Tibial nerve (tissue), 4 donors: ENCODE measurements around the gene CYP2J2. TPM values are rescaled to one million over a fixed set of nuclear protein-coding genes. Genes with fewer than 3 reads are reported as not detected.
"Not testable (repeated sequence)": the region's sequence is repeated elsewhere in the genome, so short reads cannot be mapped to it uniquely, and the experiment has no call there.

Experiments
- DNase-seq, 2 donors: peaks; one replicate each; pipeline ENCODE4 v3.0.0-alpha.2; 2019; ENCODE audit warnings: low spot score in 2 of 2
- H3K27ac ChIP-seq, 4 donors: fragments of 200-600 bp; sonication (generic) in 3 of 4; one replicate each; pipeline ENCODE4 v1.5.1; 2017 to 2019; ENCODE audit warnings: mild to moderate bottlenecking in 1 of 4
- H3K27me3 ChIP-seq, 2 donors: fragments of 200-600 bp; sonication (generic) in 1 of 2; one replicate each; pipeline versions ENCODE4 v1.5.1 to v1.6.0; 2017 to 2019
- H3K36me3 ChIP-seq, 3 donors: fragments of 200-600 bp; sonication (generic); one replicate each; pipeline ENCODE4 v1.5.1; 2018 to 2019
- H3K4me1 ChIP-seq, 4 donors: fragments of 200-600 bp; sonication (generic) in 3 of 4; one replicate each; pipeline ENCODE4 v1.5.1; 2017 to 2019
- H3K4me3 ChIP-seq, 4 donors: fragments of 200-600 bp; sonication (generic) in 3 of 4; one replicate each; pipeline ENCODE4 v1.5.1; 2017 to 2019; ENCODE audit warnings: mild to moderate bottlenecking in 1 of 4, moderate library complexity in 1 of 4
- H3K9me3 ChIP-seq, 4 donors: fragments of 200-600 bp; sonication (generic) in 3 of 4; one replicate each; pipeline ENCODE4 v1.5.1; 2017 to 2019
- CTCF ChIP-seq, 5 experiments: fragments of 200-600 bp in 3 of 5; fragments of 450-650 bp in 2 of 5; sonication (generic) in 3 of 5; IDR thresholded peaks; one replicate each; pipeline ENCODE4 v1.5.1; 2016 to 2019; ENCODE audit warnings: antibody characterized with exemption in 5 of 5, mild to moderate bottlenecking in 3 of 5, moderate library complexity in 2 of 5
- EP300 ChIP-seq, 2 donors: sonication (generic); formaldehyde crosslinking; IDR thresholded peaks; one replicate each; pipeline ENCODE4 v1.6.1; 2017; ENCODE audit warnings: antibody characterized with exemption in 2 of 2, mild to moderate bottlenecking in 1 of 2
- POLR2A ChIP-seq, 2 donors: fragments of 450-650 bp; IDR thresholded peaks; one replicate each; pipeline ENCODE4 v1.6.1; 2017; ENCODE audit warnings: antibody characterized with exemption in 2 of 2, mild to moderate bottlenecking in 2 of 2, moderate library complexity in 2 of 2
- WGBS, 2 donors: methylation state at CpG; one replicate each; pipeline ENCODE4 v1.1.5; 2018; 5-methylcytosine and 5-hydroxymethylcytosine counted together
- total RNA-seq, 4 donors: library from RNA; depleted of rRNA; stranded (reverse); fragments of >200 nt; gene quantifications; one replicate each; pipeline ENCODE4 v1.1.0, GENCODE V29; 2016

The CYP2J2 gene
- total RNA-seq, 4 donors from 2014 or later, result 10.8 to 17.8 (median 13.5) TPM

- Histone ChIP-seq H3K36me3 (no peaks in the 10 kb centered on the region), H3K9me3 (peaks cover 0 to 8% (median 4%) of the 10 kb centered on the region in 4 donors), H3K4me1 (peaks cover 0 to 9% (median 0%) of the 10 kb centered on the region in 4 donors), H3K27me3 (peaks cover 0 to 13% of the 10 kb centered on the region in 2 donors), H3K4me3 (no peak overlapping the region), H3K27ac (no peak overlapping the region)
- 50 to 71% methylated on average over 1 of the region's 1 CpG for WGBS, 2 donors
- TF ChIP-seq POLR2A (IDR thresholded peaks at IDR 0.05) (no peak), EP300 (IDR thresholded peaks at IDR 0.05) (no peak), CTCF (IDR thresholded peaks at IDR 0.05) (no peak)
- no peak for DNase-seq
Measured at GRCh38 chr1:59928996-59929395, 2.4 kb upstream of the CYP2J2 start.

- Histone ChIP-seq H3K27me3 (peaks cover 0 to 9% of the 10 kb centered on the region in 2 donors), H3K36me3 (no peaks in the 10 kb centered on the region), H3K27ac (peak overlapping the region in 3 of 4 donors; percentile 52 to 82 (median 70)), H3K4me1 (peaks cover 0 to 9% (median 0%) of the 10 kb centered on the region in 4 donors), H3K4me3 (peak overlapping the region; percentile 33 to 58 (median 46)), H3K9me3 (peaks cover 0 to 14% (median 4%) of the 10 kb centered on the region in 4 donors)
- no peak for DNase-seq
- TF ChIP-seq EP300 (IDR thresholded peaks at IDR 0.05), result no peak
- no peak for TF ChIP-seq CTCF (IDR thresholded peaks at IDR 0.05)
- no peak for TF ChIP-seq POLR2A (IDR thresholded peaks at IDR 0.05)
- WGBS, 2 donors, result 32 to 34% methylated on average over 2 of the region's 2 CpGs
Measured at GRCh38 chr1:59927213-59927612, 640 bp upstream of the CYP2J2 start.

GRCh38 chr1:59924653-59925052, 1.9 kb downstream of the CYP2J2 start:
- DNase-seq, result no peak
- H3K4me3 ChIP-seq, result no peak overlapping the region
- TF ChIP-seq EP300 (IDR thresholded peaks at IDR 0.05) (no peak), CTCF (IDR thresholded peaks at IDR 0.05) (no peak), POLR2A (IDR thresholded peaks at IDR 0.05) (no peak)
- H3K36me3 ChIP-seq, result no peaks in the 10 kb centered on the region
- H3K27me3 ChIP-seq, result peaks cover 0 to 9% of the 10 kb centered on the region in 2 donors
- no peak overlapping the region for H3K27ac ChIP-seq
- peaks cover 0 to 11% (median 0%) of the 10 kb centered on the region in 4 donors for H3K4me1 ChIP-seq
- peaks cover 0 to 14% (median 4%) of the 10 kb centered on the region in 4 donors for H3K9me3 ChIP-seq

- H3K27me3 ChIP-seq, H3K27ac ChIP-seq, H3K4me3 ChIP-seq, H3K36me3 ChIP-seq, DNase-seq: not testable (repeated sequence)
- 88 to 91% methylated on average over 6 of the region's 6 CpGs for WGBS, 2 donors
- Histone ChIP-seq H3K4me1 (peaks cover 0 to 28% (median 3%) of the 10 kb centered on the region in 4 donors), H3K9me3 (peaks cover 0 to 14% (median 4%) of the 10 kb centered on the region in 4 donors)
Measured at GRCh38 chr1:59921258-59921899, 5.2 kb downstream of the CYP2J2 start.

GRCh38 chr1:59919746-59920145, 6.8 kb downstream of the CYP2J2 start:
- H3K36me3 ChIP-seq, result no peaks in the 10 kb centered on the region
- no peak for TF ChIP-seq EP300 (IDR thresholded peaks at IDR 0.05)
- no peak for TF ChIP-seq POLR2A (IDR thresholded peaks at IDR 0.05)
- no peak for TF ChIP-seq CTCF (IDR thresholded peaks at IDR 0.05)
- WGBS, 2 donors, result 68 to 84% methylated on average over 2 of the region's 2 CpGs
- peaks cover 0 to 42% (median 8%) of the 10 kb centered on the region in 4 donors for H3K4me1 ChIP-seq
- H3K4me3 ChIP-seq, result no peak overlapping the region
- peaks cover 0 to 14% (median 4%) of the 10 kb centered on the region in 4 donors for H3K9me3 ChIP-seq
- no peak for DNase-seq
- H3K27me3 ChIP-seq, result no peaks in the 10 kb centered on the region
- H3K27ac ChIP-seq, result peak overlapping the region in 2 of 4 donors; percentile 83 to 86
